Prostate gland (tissue), 2 donors: ENCODE data around the gene ARSB. TPM values are rescaled to one million over a fixed set of nuclear protein-coding genes. Genes with fewer than 3 reads are reported as not detected.
"Not testable (repeated sequence)": the region's sequence is repeated elsewhere in the genome, so short reads cannot be mapped to it uniquely, and the experiment has no call there.

Experiments used
- DNase-seq: peaks from one replicate; pipeline ENCODE4 v3.0.0-alpha.2; 2019; ENCODE audit warnings: low spot score
- H3K27ac ChIP-seq, 2 donors: fragments of 200-600 bp; sonication (generic); 2 replicates each; pipeline ENCODE4 v1.5.1; 2017 to 2019
- H3K27me3 ChIP-seq: fragments of 200-600 bp; sonication (generic); replicated peaks from 2 replicates; pipeline ENCODE4 v1.5.1; 2019; ENCODE audit not compliant: insufficient read depth
- H3K36me3 ChIP-seq, 2 donors: fragments of 200-600 bp; sonication (generic); 1 replicate in 1 of 2; 2 replicates in 1 of 2; pipeline versions ENCODE4 v1.5.1 to v1.8.1; 2017 to 2019
- H3K4me1 ChIP-seq: fragments of 200-600 bp; sonication (generic); replicated peaks from 2 replicates; pipeline ENCODE4 v1.5.1; 2019
- H3K4me3 ChIP-seq, 2 donors: fragments of 200-600 bp; sonication (generic); 2 replicates each; pipeline ENCODE4 v1.5.1; 2017 to 2019
- H3K9me3 ChIP-seq: fragments of 200-600 bp; sonication (generic); 2 replicates; pipeline ENCODE4 v1.5.1; 2017
- POLR2A ChIP-seq: fragments of 450-650 bp; IDR thresholded peaks from one replicate; pipeline ENCODE4 v1.6.1; 2016; ENCODE audit warnings: antibody characterized with exemption, mild to moderate bottlenecking
- POLR2AphosphoS5 ChIP-seq: sonication (generic); formaldehyde crosslinking; IDR thresholded peaks from one replicate; pipeline ENCODE4 v1.6.1; 2017; ENCODE audit warnings: antibody characterized with exemption
- WGBS: methylation state at CpG from one replicate; pipeline ENCODE4 v1.1.5; 2018; 5-methylcytosine and 5-hydroxymethylcytosine counted together
- intact Hi-C: fragments of 100-400 bp; cut with DNase I; formaldehyde crosslinking; loops from one replicate; pipeline ENCODE4 v1.14.2; 2022
- total RNA-seq, 2 donors: library from RNA; depleted of rRNA; stranded (reverse); fragments of >200 nt; gene quantifications; one replicate each; pipeline ENCODE4 v1.1.0, GENCODE V29; 2016
- TF ChIP-seq, protein P1 (sequence below), 4 experiments: fragments of 200-600 bp in 2 of 4; fragments of 450-650 bp in 2 of 4; sonication (generic) in 2 of 4; IDR thresholded peaks; 1 replicate in 3 of 4; 2 replicates in 1 of 4; pipeline ENCODE4 v1.5.1; 2016 to 2019; ENCODE audit warnings: antibody characterized with exemption in 4 of 4, mild to moderate bottlenecking in 2 of 4, moderate library complexity in 2 of 4

ARSB gene
- total RNA-seq, 2 donors from 2014 or later = 5.4 to 14.9 TPM

DNA sequence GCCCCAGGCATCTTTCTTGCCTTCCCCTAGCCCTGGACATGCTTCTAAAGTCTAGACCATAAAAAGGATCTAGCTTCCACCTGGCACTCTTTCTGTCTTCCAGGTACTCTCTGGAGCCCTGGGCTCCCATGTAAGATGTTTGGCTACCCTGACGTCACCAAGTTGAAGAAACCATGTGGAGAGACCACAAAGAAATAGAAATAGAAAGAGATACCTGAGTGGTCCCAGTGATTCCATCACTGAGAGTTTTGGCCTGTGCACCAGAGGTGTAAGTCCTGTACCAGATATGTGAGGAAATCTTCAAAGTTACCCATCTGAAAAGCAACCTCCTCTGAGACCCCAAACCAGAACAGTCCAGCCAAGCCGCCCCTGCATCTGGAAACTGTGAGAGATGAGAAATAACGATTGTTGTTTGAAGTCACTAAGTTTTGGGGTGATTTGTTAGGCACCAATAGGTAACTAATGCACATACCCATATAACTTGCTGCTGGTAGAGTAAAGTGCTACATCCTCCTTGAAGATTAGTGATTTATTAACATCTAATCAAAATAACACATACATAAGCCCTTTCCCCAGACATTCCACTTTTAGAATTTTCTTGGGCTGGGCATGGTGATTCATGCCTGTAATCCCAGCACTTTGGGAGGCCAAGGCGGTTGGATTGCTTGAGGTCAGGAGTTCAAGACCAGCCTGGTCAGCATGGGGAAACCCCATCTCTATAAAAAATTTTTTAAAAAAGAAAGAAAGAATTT lies 250.8 kb downstream of the ARSB start:
- Histone ChIP-seq H3K36me3 (no peaks in the 10 kb centered on the region), H3K4me3 (no peak overlapping the region), H3K27ac (no peak overlapping the region), H3K9me3 (no peaks in the 10 kb centered on the region), H3K27me3 (no peaks in the 10 kb centered on the region), H3K4me1 (no peaks in the 10 kb centered on the region)
- intact Hi-C loops = no loop called here
- TF ChIP-seq POLR2AphosphoS5 (no peak), POLR2A (no peak)
- TF ChIP-seq, protein P1, sequence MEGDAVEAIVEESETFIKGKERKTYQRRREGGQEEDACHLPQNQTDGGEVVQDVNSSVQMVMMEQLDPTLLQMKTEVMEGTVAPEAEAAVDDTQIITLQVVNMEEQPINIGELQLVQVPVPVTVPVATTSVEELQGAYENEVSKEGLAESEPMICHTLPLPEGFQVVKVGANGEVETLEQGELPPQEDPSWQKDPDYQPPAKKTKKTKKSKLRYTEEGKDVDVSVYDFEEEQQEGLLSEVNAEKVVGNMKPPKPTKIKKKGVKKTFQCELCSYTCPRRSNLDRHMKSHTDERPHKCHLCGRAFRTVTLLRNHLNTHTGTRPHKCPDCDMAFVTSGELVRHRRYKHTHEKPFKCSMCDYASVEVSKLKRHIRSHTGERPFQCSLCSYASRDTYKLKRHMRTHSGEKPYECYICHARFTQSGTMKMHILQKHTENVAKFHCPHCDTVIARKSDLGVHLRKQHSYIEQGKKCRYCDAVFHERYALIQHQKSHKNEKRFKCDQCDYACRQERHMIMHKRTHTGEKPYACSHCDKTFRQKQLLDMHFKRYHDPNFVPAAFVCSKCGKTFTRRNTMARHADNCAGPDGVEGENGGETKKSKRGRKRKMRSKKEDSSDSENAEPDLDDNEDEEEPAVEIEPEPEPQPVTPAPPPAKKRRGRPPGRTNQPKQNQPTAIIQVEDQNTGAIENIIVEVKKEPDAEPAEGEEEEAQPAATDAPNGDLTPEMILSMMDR (IDR thresholded peaks at IDR 0.05) = no peak
- WGBS = 98% methylated on average over 4 of the region's 4 CpGs
- no peak for DNase-seq

DNA sequence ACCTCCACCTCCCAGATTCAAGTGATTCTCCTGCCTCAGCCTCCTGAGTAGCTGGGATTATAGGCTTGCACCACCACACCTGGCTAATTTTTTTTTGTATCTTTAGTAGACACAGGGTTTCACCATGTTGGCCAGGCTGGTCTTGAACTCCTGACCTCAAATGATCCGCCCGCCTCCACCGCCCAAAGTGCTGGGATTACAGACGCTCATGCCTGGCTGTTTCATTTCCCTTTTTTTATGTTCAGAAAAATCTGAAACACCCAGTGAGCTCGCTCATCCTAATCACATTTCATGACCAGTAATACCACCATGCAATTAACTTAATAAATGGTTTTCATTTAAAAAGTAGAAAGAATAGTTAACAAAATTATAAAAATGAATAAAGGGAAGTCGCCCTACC lies 252.4 kb downstream of the ARSB start:
- H3K4me1 ChIP-seq, H3K9me3 ChIP-seq, DNase-seq, H3K4me3 ChIP-seq, H3K27me3 ChIP-seq, H3K27ac ChIP-seq, intact Hi-C loops, H3K36me3 ChIP-seq: not testable (repeated sequence)
- WGBS = 98% methylated on average over 6 of the region's 6 CpGs

DNA sequence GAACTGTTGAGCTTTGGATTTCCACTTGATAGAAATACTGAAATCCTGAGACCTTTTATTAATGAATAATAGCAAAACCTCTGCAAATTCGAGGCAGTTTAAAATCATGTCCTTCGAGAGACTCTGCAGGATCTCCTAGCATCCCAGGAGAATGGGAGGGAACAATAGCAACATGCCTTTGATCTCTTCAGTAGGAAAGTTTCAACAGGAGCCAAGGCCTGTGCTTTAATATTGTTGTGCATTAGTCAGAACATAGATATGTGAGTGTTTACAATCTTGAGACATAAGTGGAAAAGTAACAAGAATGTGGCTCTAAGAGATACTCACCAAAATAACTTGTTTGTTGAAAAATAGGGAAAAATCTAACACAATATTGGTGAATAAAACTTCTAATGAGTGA lies 253.2 kb downstream of the ARSB start:
- no peaks in the 10 kb centered on the region for H3K27me3 ChIP-seq
- no peak for TF ChIP-seq POLR2AphosphoS5
- no peak for TF ChIP-seq POLR2A
- TF ChIP-seq, protein P1 (IDR thresholded peaks at IDR 0.05) = no peak
- no peak overlapping the region for H3K4me3 ChIP-seq
- H3K4me1 ChIP-seq = no peaks in the 10 kb centered on the region
- no peaks in the 10 kb centered on the region for H3K36me3 ChIP-seq
- no peak overlapping the region for H3K27ac ChIP-seq
- DNase-seq = no peak
- 64% methylated on average over 2 of the region's 2 CpGs for WGBS
- intact Hi-C loops = no loop called here
- H3K9me3 ChIP-seq = no peaks in the 10 kb centered on the region

DNA sequence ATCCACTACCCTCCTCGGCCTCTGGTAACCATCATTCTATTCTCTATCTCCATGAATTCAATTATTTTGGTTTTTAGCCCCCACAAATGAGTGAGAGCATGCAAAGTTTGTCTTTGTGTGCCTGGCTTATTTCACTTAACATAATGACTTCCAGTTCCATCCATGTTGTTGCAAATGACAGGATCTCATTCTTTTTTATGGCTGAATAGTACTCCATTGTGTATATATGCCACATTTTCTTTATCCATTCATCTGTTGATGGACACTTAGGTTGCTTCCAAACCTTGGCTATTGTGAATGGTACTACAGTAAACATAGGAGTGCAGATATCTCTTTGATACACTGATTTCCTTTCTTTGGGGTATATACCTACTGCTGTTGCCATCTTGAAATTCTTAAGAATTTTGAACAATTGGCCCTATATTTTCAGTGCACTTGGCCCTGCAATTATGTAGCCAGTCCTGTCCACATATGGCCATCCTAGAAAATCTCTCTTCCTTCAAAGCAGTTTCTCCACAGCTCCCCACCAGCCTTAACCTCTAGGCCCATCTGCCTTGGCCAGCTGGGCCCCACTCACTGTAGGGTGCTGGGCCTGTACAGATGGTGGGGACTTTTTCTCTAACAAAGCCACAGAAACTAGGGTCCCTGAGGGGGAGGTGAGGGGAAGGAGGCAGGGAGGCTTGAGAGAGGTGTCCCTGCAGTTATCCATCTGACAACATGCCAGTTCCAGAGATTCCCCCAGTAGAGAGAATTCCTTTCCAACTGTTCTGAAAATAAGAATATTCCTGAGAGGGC lies 254.6 kb downstream of the ARSB start:
- no peaks in the 10 kb centered on the region for H3K27me3 ChIP-seq

More for the DNA sequence above, 254.6 kb downstream of the ARSB start:
- H3K4me1 ChIP-seq = no peaks in the 10 kb centered on the region
- 93% methylated on average over 1 of the region's 1 CpG for WGBS
- intact Hi-C loops = no loop called here
- H3K36me3 ChIP-seq = no peaks in the 10 kb centered on the region
- no peak for DNase-seq
- H3K4me3 ChIP-seq = no peak overlapping the region
- no peaks in the 10 kb centered on the region for H3K9me3 ChIP-seq
- H3K27ac ChIP-seq = no peak overlapping the region
- TF ChIP-seq, protein P1 (IDR thresholded peaks at IDR 0.05) = no peak
- TF ChIP-seq POLR2A (no peak), POLR2AphosphoS5 (no peak)
